Measurements from ENCODE around the gene MED8.

Gene MED8

DNA sequence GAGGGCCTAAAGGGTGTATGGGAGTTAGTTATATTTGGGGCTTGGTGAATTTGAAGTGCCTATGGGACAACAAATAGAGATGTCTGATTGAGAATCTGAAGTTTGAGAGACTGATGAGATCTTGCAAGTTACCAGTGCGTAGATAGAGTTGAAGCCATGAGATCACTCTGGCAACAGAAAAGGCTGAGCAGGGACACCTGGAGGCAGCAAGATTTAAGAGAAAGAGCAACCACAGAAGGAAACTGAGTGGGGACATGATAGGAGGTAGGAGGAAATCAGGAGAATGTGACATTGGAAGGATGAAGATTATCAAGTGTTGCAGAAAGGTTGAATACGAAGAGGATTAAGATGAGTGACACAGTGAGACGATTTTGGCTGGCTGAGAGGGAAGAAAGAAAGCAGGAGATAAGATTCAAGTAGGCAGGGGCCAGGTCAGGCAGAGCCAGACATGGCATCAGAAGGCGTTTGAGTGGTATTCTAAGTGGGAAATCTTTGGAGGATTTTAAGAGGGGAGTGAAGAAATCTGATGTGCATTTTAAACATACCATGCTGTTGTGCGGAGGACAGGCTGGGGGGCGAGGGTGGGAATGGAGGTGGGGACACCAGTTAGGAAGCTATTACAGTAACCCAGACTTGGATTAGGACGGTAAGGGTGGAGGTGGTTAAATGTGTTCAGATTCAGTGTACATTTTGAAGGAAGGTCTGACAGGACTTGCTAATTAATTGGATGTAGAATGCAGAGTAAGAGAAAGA is 55.0 kb downstream of the MED8 start:
- DNase-seq (ENCODE audit: low read depth): no peak

Data from stromal cell of bone marrow (primary cell).